ENCODE results near the gene SLC50A1. TPM values are rescaled to one million over a fixed set of nuclear protein-coding genes. Genes with fewer than 3 reads are reported as not detected.
A peak's percentile ranks its signal among the peaks of the same experiment; 100 is the strongest.

The SLC50A1 gene
- total and polyA plus RNA-seq, 9 of the 15 experiments (the other 6 are each of a cell fraction or from before 2014, with no cell fraction given): 46.5 to 132 (median 91.9) TPM

DNA sequence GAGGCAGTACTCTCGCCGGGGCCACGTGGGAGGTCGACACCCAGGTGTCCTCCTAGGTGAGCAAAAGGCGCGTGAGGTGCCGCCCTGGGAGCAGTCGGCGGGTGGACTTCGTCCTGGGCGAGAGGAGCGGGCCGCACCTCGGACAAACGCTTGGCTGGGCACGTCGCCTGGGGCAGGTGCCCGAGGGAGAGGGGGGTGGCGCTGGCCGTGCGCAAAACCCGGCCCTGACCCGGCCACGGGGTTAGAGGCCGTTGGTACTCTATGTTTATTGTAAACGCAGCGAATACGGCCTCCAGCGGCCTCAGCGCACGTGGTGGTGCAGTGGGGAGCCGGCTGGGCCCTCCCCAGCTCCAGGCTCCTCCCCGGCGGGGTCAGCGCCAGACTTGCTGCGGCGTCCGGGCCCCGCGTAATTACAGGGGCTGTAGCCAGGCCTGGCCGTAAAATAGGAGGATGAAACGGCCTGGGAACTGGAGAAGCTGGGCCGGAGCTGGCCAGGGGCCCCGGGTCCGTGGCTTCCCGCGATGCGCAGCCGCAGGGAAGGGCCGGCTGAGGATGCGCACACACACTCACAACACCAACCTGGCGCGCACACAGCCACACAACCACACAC lies 9.6 kb upstream of the SLC50A1 start (continued):
- TF ChIP-seq, protein P1, sequence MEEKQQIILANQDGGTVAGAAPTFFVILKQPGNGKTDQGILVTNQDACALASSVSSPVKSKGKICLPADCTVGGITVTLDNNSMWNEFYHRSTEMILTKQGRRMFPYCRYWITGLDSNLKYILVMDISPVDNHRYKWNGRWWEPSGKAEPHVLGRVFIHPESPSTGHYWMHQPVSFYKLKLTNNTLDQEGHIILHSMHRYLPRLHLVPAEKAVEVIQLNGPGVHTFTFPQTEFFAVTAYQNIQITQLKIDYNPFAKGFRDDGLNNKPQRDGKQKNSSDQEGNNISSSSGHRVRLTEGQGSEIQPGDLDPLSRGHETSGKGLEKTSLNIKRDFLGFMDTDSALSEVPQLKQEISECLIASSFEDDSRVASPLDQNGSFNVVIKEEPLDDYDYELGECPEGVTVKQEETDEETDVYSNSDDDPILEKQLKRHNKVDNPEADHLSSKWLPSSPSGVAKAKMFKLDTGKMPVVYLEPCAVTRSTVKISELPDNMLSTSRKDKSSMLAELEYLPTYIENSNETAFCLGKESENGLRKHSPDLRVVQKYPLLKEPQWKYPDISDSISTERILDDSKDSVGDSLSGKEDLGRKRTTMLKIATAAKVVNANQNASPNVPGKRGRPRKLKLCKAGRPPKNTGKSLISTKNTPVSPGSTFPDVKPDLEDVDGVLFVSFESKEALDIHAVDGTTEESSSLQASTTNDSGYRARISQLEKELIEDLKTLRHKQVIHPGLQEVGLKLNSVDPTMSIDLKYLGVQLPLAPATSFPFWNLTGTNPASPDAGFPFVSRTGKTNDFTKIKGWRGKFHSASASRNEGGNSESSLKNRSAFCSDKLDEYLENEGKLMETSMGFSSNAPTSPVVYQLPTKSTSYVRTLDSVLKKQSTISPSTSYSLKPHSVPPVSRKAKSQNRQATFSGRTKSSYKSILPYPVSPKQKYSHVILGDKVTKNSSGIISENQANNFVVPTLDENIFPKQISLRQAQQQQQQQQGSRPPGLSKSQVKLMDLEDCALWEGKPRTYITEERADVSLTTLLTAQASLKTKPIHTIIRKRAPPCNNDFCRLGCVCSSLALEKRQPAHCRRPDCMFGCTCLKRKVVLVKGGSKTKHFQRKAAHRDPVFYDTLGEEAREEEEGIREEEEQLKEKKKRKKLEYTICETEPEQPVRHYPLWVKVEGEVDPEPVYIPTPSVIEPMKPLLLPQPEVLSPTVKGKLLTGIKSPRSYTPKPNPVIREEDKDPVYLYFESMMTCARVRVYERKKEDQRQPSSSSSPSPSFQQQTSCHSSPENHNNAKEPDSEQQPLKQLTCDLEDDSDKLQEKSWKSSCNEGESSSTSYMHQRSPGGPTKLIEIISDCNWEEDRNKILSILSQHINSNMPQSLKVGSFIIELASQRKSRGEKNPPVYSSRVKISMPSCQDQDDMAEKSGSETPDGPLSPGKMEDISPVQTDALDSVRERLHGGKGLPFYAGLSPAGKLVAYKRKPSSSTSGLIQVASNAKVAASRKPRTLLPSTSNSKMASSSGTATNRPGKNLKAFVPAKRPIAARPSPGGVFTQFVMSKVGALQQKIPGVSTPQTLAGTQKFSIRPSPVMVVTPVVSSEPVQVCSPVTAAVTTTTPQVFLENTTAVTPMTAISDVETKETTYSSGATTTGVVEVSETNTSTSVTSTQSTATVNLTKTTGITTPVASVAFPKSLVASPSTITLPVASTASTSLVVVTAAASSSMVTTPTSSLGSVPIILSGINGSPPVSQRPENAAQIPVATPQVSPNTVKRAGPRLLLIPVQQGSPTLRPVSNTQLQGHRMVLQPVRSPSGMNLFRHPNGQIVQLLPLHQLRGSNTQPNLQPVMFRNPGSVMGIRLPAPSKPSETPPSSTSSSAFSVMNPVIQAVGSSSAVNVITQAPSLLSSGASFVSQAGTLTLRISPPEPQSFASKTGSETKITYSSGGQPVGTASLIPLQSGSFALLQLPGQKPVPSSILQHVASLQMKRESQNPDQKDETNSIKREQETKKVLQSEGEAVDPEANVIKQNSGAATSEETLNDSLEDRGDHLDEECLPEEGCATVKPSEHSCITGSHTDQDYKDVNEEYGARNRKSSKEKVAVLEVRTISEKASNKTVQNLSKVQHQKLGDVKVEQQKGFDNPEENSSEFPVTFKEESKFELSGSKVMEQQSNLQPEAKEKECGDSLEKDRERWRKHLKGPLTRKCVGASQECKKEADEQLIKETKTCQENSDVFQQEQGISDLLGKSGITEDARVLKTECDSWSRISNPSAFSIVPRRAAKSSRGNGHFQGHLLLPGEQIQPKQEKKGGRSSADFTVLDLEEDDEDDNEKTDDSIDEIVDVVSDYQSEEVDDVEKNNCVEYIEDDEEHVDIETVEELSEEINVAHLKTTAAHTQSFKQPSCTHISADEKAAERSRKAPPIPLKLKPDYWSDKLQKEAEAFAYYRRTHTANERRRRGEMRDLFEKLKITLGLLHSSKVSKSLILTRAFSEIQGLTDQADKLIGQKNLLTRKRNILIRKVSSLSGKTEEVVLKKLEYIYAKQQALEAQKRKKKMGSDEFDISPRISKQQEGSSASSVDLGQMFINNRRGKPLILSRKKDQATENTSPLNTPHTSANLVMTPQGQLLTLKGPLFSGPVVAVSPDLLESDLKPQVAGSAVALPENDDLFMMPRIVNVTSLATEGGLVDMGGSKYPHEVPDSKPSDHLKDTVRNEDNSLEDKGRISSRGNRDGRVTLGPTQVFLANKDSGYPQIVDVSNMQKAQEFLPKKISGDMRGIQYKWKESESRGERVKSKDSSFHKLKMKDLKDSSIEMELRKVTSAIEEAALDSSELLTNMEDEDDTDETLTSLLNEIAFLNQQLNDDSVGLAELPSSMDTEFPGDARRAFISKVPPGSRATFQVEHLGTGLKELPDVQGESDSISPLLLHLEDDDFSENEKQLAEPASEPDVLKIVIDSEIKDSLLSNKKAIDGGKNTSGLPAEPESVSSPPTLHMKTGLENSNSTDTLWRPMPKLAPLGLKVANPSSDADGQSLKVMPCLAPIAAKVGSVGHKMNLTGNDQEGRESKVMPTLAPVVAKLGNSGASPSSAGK (IDR thresholded peaks at IDR 0.05): peak; percentile 25; the same call in 1 of the 2 replicates
- TF ChIP-seq HIVEP1 (CRISPR knock-in tag; IDR thresholded peaks at IDR 0.05) (no peak), NRF1 (conservative IDR thresholded peaks at IDR 0.05 in 1 of 2, IDR thresholded peaks at IDR 0.05 in 1 of 2) (0 out of 4 replicates have a peak, but pooled peaks of 1 of the 2 experiments have one; percentile 34), ZNF143 (CRISPR knock-in tag; IDR thresholded peaks at IDR 0.05) (no peak), ZFX (CRISPR knock-in tag; IDR thresholded peaks at IDR 0.05) (peak; percentile 33; the same call in 1 of the 2 replicates), FIP1L1 (IDR thresholded peaks at IDR 0.05; ENCODE audit: low read depth, low read length, poor library complexity, severe bottlenecking) (peak; percentile 39)

Data from K562 (cell line).